ENCODE results near the gene UBP1. TPM values are rescaled to one million over a fixed set of nuclear protein-coding genes. Genes with fewer than 3 reads are reported as not detected.

Gene UBP1
- polyA plus RNA-seq, 2 donors: 13.1 to 21.3 TPM

GRCh38 chr3:33398410-33398809, 41.8 kb downstream of the UBP1 start:
- WGBS, 2 donors: 98% methylated on average over 5 of the region's 5 CpGs
- Histone ChIP-seq H3K36me3 (ENCODE audit: control insufficient read depth in 2 of 2, insufficient read depth in 2 of 2, low read length in 1 of 2) (peaks cover 9 to 18% of the 10 kb centered on the region in 2 donors), H3K4me1 (ENCODE audit: control insufficient read depth in 2 of 2, insufficient read depth in 2 of 2, low read length in 1 of 2) (no peaks in the 10 kb centered on the region), H3K9me3 (ENCODE audit: control insufficient read depth in 2 of 2, insufficient read depth in 1 of 2, low read depth in 1 of 2, low read length in 1 of 2) (no peaks in the 10 kb centered on the region), H3K27me3 (ENCODE audit: control insufficient read depth in 1 of 2, insufficient read depth in 2 of 2, low read length in 2 of 2) (no peaks in the 10 kb centered on the region), H3K27ac (ENCODE audit: low read depth in 2 of 2, low read length in 1 of 2) (no peak overlapping the region), H3K4me3 (ENCODE audit: low read depth in 1 of 2, low read length in 2 of 2) (no peak overlapping the region)

GRCh38 chr3:33395900-33396299, 44.3 kb downstream of the UBP1 start:
- Histone ChIP-seq H3K4me3 (ENCODE audit: low read depth in 1 of 2, low read length in 2 of 2) (no peak overlapping the region), H3K9me3 (ENCODE audit: control insufficient read depth in 2 of 2, insufficient read depth in 1 of 2, low read depth in 1 of 2, low read length in 1 of 2) (no peaks in the 10 kb centered on the region), H3K27ac (ENCODE audit: low read depth in 2 of 2, low read length in 1 of 2) (no peak overlapping the region), H3K27me3 (ENCODE audit: control insufficient read depth in 1 of 2, insufficient read depth in 2 of 2, low read length in 2 of 2) (no peaks in the 10 kb centered on the region), H3K4me1 (ENCODE audit: control insufficient read depth in 2 of 2, insufficient read depth in 2 of 2, low read length in 1 of 2) (no peaks in the 10 kb centered on the region), H3K36me3 (ENCODE audit: control insufficient read depth in 2 of 2, insufficient read depth in 2 of 2, low read length in 1 of 2) (peaks cover 8 to 21% of the 10 kb centered on the region in 2 donors)
- 85 to 89% methylated on average over 7 of the region's 7 CpGs for WGBS, 2 donors

DNA sequence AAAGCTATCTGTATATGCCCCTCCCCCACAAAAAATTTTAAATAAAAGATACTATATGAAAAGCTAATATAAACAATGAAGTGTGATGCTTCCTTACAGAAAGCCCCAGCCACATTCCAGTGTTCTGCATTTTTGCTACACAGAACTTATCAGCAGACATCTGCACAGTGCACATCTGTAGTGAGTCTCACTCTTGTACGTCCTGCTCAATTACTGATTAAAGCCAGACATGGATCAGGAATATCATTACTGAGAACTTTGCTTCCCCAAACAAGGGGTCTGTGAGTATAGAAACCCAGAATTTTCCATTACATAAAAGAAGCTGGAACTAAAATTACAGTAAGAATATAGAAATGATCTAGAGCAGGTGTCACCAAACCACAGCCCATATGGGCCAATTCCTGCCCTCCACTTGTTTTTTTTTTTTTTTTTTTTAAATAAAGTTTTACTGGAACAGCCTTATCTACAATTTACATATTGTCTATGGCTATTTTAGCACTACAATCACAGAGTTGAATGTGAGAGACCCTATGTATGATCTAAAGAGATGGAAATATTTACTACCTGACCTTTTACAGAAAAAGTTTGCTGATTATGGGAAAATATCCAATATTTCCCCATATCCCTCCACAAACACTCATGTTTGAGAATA, 45.7 kb downstream of the UBP1 start:
- Histone ChIP-seq H3K27me3 (ENCODE audit: control insufficient read depth in 1 of 2, insufficient read depth in 2 of 2, low read length in 2 of 2) (no peaks in the 10 kb centered on the region), H3K4me3 (ENCODE audit: low read depth in 1 of 2, low read length in 2 of 2) (no peak overlapping the region), H3K9me3 (ENCODE audit: control insufficient read depth in 2 of 2, insufficient read depth in 1 of 2, low read depth in 1 of 2, low read length in 1 of 2) (no peaks in the 10 kb centered on the region), H3K27ac (ENCODE audit: low read depth in 2 of 2, low read length in 1 of 2) (no peak overlapping the region), H3K36me3 (ENCODE audit: control insufficient read depth in 2 of 2, insufficient read depth in 2 of 2, low read length in 1 of 2) (peaks cover 10 to 24% of the 10 kb centered on the region in 2 donors), H3K4me1 (ENCODE audit: control insufficient read depth in 2 of 2, insufficient read depth in 2 of 2, low read length in 1 of 2) (no peaks in the 10 kb centered on the region)
- 88 to 91% methylated on average over 1 of the region's 1 CpG for WGBS, 2 donors

GRCh38 chr3:33392703-33393125, 47.5 kb downstream of the UBP1 start:
- 49 to 63% methylated on average over 4 of the region's 4 CpGs for WGBS, 2 donors
- Histone ChIP-seq H3K9me3 (ENCODE audit: control insufficient read depth in 2 of 2, insufficient read depth in 1 of 2, low read depth in 1 of 2, low read length in 1 of 2) (no peaks in the 10 kb centered on the region), H3K36me3 (ENCODE audit: control insufficient read depth in 2 of 2, insufficient read depth in 2 of 2, low read length in 1 of 2) (peaks cover 10 to 19% of the 10 kb centered on the region in 2 donors)

GRCh38 chr3:33392144-33392543, 48.1 kb downstream of the UBP1 start:
- Histone ChIP-seq H3K27ac (ENCODE audit: low read depth in 2 of 2, low read length in 1 of 2) (no peak overlapping the region), H3K4me1 (ENCODE audit: control insufficient read depth in 2 of 2, insufficient read depth in 2 of 2, low read length in 1 of 2) (no peaks in the 10 kb centered on the region), H3K27me3 (ENCODE audit: control insufficient read depth in 1 of 2, insufficient read depth in 2 of 2, low read length in 2 of 2) (no peaks in the 10 kb centered on the region), H3K36me3 (ENCODE audit: control insufficient read depth in 2 of 2, insufficient read depth in 2 of 2, low read length in 1 of 2) (peaks cover 10 to 19% of the 10 kb centered on the region in 2 donors), H3K9me3 (ENCODE audit: control insufficient read depth in 2 of 2, insufficient read depth in 1 of 2, low read depth in 1 of 2, low read length in 1 of 2) (no peaks in the 10 kb centered on the region), H3K4me3 (ENCODE audit: low read depth in 1 of 2, low read length in 2 of 2) (no peak overlapping the region)
- WGBS, 2 donors: 89 to 92% methylated on average over 4 of the region's 4 CpGs

More at GRCh38 chr3:33392703-33393125, 47.5 kb downstream of the UBP1 start:
- no peaks in the 10 kb centered on the region for H3K27me3 ChIP-seq (ENCODE audit: control insufficient read depth in 1 of 2, insufficient read depth in 2 of 2, low read length in 2 of 2)
- no peak overlapping the region for H3K4me3 ChIP-seq (ENCODE audit: low read depth in 1 of 2, low read length in 2 of 2)
- no peaks in the 10 kb centered on the region for H3K4me1 ChIP-seq (ENCODE audit: control insufficient read depth in 2 of 2, insufficient read depth in 2 of 2, low read length in 1 of 2)
- H3K27ac ChIP-seq (ENCODE audit: low read depth in 2 of 2, low read length in 1 of 2): no peak overlapping the region

- Histone ChIP-seq H3K4me3 (ENCODE audit: low read depth in 1 of 2, low read length in 2 of 2) (no peak overlapping the region), H3K4me1 (ENCODE audit: control insufficient read depth in 2 of 2, insufficient read depth in 2 of 2, low read length in 1 of 2) (no peaks in the 10 kb centered on the region), H3K36me3 (ENCODE audit: control insufficient read depth in 2 of 2, insufficient read depth in 2 of 2, low read length in 1 of 2) (peaks cover 10 to 15% of the 10 kb centered on the region in 2 donors), H3K27me3 (ENCODE audit: control insufficient read depth in 1 of 2, insufficient read depth in 2 of 2, low read length in 2 of 2) (no peaks in the 10 kb centered on the region), H3K9me3 (ENCODE audit: control insufficient read depth in 2 of 2, insufficient read depth in 1 of 2, low read depth in 1 of 2, low read length in 1 of 2) (no peaks in the 10 kb centered on the region), H3K27ac (ENCODE audit: low read depth in 2 of 2, low read length in 1 of 2) (no peak overlapping the region)
- WGBS, 2 donors: 82 to 85% methylated on average over 8 of the region's 8 CpGs
Observed at GRCh38 chr3:33391255-33391995, 48.8 kb downstream of the UBP1 start.

DNA sequence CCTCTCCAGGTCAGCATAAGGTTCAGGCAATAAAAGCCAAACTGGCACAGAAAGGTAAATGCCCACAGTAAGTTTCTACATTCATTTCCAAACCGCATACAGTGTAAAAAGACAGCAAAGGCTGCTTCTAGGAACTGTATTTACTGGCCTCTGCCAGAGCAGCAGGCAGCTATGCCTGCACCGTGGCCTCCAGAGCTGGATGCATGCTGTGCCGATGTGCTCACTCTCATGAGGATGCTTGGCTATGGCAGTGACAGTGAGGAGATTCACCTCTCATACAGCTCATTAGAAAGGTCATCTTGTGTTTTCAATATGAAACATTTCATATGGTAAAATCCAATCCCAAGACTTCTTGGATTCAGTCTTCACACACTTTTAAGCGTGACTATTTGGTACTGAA, 50.3 kb downstream of the UBP1 start:
- no peak overlapping the region for H3K4me3 ChIP-seq (ENCODE audit: low read depth in 1 of 2, low read length in 2 of 2)
- no peak overlapping the region for H3K27ac ChIP-seq (ENCODE audit: low read depth in 2 of 2, low read length in 1 of 2)
- no peaks in the 10 kb centered on the region for H3K4me1 ChIP-seq (ENCODE audit: control insufficient read depth in 2 of 2, insufficient read depth in 2 of 2, low read length in 1 of 2)
- H3K27me3 ChIP-seq (ENCODE audit: control insufficient read depth in 1 of 2, insufficient read depth in 2 of 2, low read length in 2 of 2): no peaks in the 10 kb centered on the region
- H3K9me3 ChIP-seq (ENCODE audit: control insufficient read depth in 2 of 2, insufficient read depth in 1 of 2, low read depth in 1 of 2, low read length in 1 of 2): no peaks in the 10 kb centered on the region
- WGBS, 2 donors: 90 to 94% methylated on average over 4 of the region's 4 CpGs
- peaks cover 6 to 12% of the 10 kb centered on the region in 2 donors for H3K36me3 ChIP-seq (ENCODE audit: control insufficient read depth in 2 of 2, insufficient read depth in 2 of 2, low read length in 1 of 2)

- Histone ChIP-seq H3K4me1 (ENCODE audit: control insufficient read depth in 2 of 2, insufficient read depth in 2 of 2, low read length in 1 of 2) (no peaks in the 10 kb centered on the region), H3K36me3 (ENCODE audit: control insufficient read depth in 2 of 2, insufficient read depth in 2 of 2, low read length in 1 of 2) (peaks cover 6 to 15% of the 10 kb centered on the region in 2 donors), H3K27ac (ENCODE audit: low read depth in 2 of 2, low read length in 1 of 2) (no peak overlapping the region), H3K4me3 (ENCODE audit: low read depth in 1 of 2, low read length in 2 of 2) (no peak overlapping the region), H3K27me3 (ENCODE audit: control insufficient read depth in 1 of 2, insufficient read depth in 2 of 2, low read length in 2 of 2) (no peaks in the 10 kb centered on the region), H3K9me3 (ENCODE audit: control insufficient read depth in 2 of 2, insufficient read depth in 1 of 2, low read depth in 1 of 2, low read length in 1 of 2) (no peaks in the 10 kb centered on the region)
- 82 to 84% methylated on average over 7 of the region's 7 CpGs for WGBS, 2 donors
Observed at GRCh38 chr3:33388374-33389100, 51.7 kb downstream of the UBP1 start.

DNA sequence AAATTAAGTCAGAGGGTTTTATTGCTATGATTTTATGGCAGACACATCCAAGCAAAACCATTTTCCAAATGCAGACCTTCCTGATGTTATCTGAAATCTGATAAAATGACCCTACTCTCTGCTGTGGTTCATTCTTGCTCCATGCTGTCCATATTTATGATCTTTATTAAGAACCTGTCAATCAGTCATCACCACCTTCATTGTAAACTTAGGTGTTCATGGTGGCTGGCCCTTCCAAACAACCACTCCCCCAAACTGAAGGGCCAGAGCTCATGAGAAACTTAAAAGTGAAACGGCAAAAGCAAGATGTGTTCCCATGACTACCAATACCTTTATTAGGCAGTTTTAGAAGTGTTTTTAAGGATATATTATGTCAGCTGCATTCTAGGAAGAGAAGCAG, 53.6 kb downstream of the UBP1 start:
- Histone ChIP-seq H3K4me3 (ENCODE audit: low read depth in 1 of 2, low read length in 2 of 2) (no peak overlapping the region), H3K36me3 (ENCODE audit: control insufficient read depth in 2 of 2, insufficient read depth in 2 of 2, low read length in 1 of 2) (peaks cover 4 to 10% of the 10 kb centered on the region in 2 donors), H3K4me1 (ENCODE audit: control insufficient read depth in 2 of 2, insufficient read depth in 2 of 2, low read length in 1 of 2) (no peaks in the 10 kb centered on the region), H3K27ac (ENCODE audit: low read depth in 2 of 2, low read length in 1 of 2) (no peak overlapping the region), H3K9me3 (ENCODE audit: control insufficient read depth in 2 of 2, insufficient read depth in 1 of 2, low read depth in 1 of 2, low read length in 1 of 2) (no peaks in the 10 kb centered on the region), H3K27me3 (ENCODE audit: control insufficient read depth in 1 of 2, insufficient read depth in 2 of 2, low read length in 2 of 2) (no peaks in the 10 kb centered on the region)
- 84% methylated on average over 1 of the region's 1 CpG for WGBS, 2 donors

Measured in esophagus (tissue), 2 donors.